Liver (tissue), 9 donors: ENCODE data around the gene EME1. TPM values are rescaled to one million over a fixed set of nuclear protein-coding genes. Genes with fewer than 3 reads are reported as not detected.

Experiments
- DNase-seq: peaks from one replicate; pipeline ENCODE4 v3.0.0-alpha.2; 2017; ENCODE audit warnings: low spot score
- H3K27ac ChIP-seq, 2 donors: one replicate each; pipeline ENCODE4 v1.7.0; 2013; ENCODE audit warnings: inconsistent platforms in 2 of 2, low read length in 2 of 2, control low read depth in 1 of 2, low read depth in 1 of 2, mild to moderate bottlenecking in 1 of 2
- H3K27me3 ChIP-seq, 4 donors: one replicate each; pipeline versions ENCODE4 v1.6.1 to v1.7.0; 2013; ENCODE audit warnings: low read length in 3 of 4, inconsistent platforms in 1 of 4, mild to moderate bottlenecking in 1 of 4, moderate library complexity in 1 of 4; ENCODE audit not compliant: control insufficient read depth in 4 of 4, insufficient read depth in 4 of 4
- H3K36me3 ChIP-seq, 4 donors: one replicate each; pipeline versions ENCODE4 v1.6.1 to v1.7.0; 2013; ENCODE audit warnings: low read length in 3 of 4, mild to moderate bottlenecking in 3 of 4, low read depth in 1 of 4, moderate library complexity in 1 of 4; ENCODE audit not compliant: control insufficient read depth in 4 of 4, insufficient read depth in 3 of 4
- H3K4me1 ChIP-seq, 4 donors: one replicate each; pipeline versions ENCODE4 v1.6.1 to v1.7.0; 2013; ENCODE audit warnings: low read length in 3 of 4, mild to moderate bottlenecking in 3 of 4, moderate library complexity in 1 of 4; ENCODE audit not compliant: control insufficient read depth in 4 of 4, insufficient read depth in 4 of 4
- H3K4me3 ChIP-seq, 3 donors: one replicate each; pipeline versions ENCODE4 v1.6.1 to v1.7.0; 2013; ENCODE audit warnings: low read length in 3 of 3, control low read depth in 1 of 3, low read depth in 1 of 3, mild to moderate bottlenecking in 1 of 3
- H3K9ac ChIP-seq, 2 donors: one replicate each; pipeline ENCODE4 v1.7.0; 2013; ENCODE audit warnings: low read length in 2 of 2, mild to moderate bottlenecking in 2 of 2, moderate library complexity in 2 of 2, control low read depth in 1 of 2, low read depth in 1 of 2
- H3K9me3 ChIP-seq, 4 donors: one replicate each; pipeline versions ENCODE4 v1.6.1 to v1.7.0; 2013; ENCODE audit warnings: low read length in 3 of 4; ENCODE audit not compliant: control insufficient read depth in 4 of 4
- EGR1 ChIP-seq, 2 donors: IDR thresholded peaks; 2 replicates each; pipeline ENCODE4 v1.6.1; 2016 to 2018; ENCODE audit warnings: antibody characterized with exemption in 2 of 2, low read depth in 2 of 2
- FOXA1 ChIP-seq: IDR thresholded peaks from 2 replicates; pipeline ENCODE4 v1.6.1; 2016; ENCODE audit warnings: antibody characterized with exemption
- FOXA2 ChIP-seq: IDR thresholded peaks from 2 replicates; pipeline ENCODE4 v1.6.1; 2016; ENCODE audit warnings: antibody characterized with exemption
- GABPA ChIP-seq, 2 donors: IDR thresholded peaks in 1 of 2; conservative IDR thresholded peaks in 1 of 2; 2 replicates each; pipeline ENCODE4 v1.6.1; 2016; ENCODE audit warnings: antibody characterized with exemption in 2 of 2, mild to moderate bottlenecking in 1 of 2, moderate library complexity in 1 of 2
- HNF4A ChIP-seq, 2 donors: conservative IDR thresholded peaks; 2 replicates each; pipeline ENCODE4 v1.6.1; 2016; ENCODE audit warnings: antibody characterized with exemption in 2 of 2, mild to moderate bottlenecking in 2 of 2
- HNF4G ChIP-seq: IDR thresholded peaks from 2 replicates; pipeline ENCODE4 v1.6.1; 2016; ENCODE audit warnings: antibody characterized with exemption
- JUND ChIP-seq, 2 donors: IDR thresholded peaks; 2 replicates each; pipeline ENCODE4 v1.6.1; 2016; ENCODE audit warnings: antibody characterized with exemption in 2 of 2
- NR2F2 ChIP-seq: IDR thresholded peaks from 2 replicates; pipeline ENCODE4 v1.6.1; 2016; ENCODE audit warnings: antibody characterized with exemption
- RAD21 ChIP-seq, 2 donors: IDR thresholded peaks; 2 replicates each; pipeline ENCODE4 v1.6.1; 2016; ENCODE audit warnings: antibody characterized with exemption in 2 of 2, mild to moderate bottlenecking in 2 of 2
- RXRA ChIP-seq, 2 donors: IDR thresholded peaks; 2 replicates each; pipeline ENCODE4 v1.6.1; 2017 to 2018; ENCODE audit warnings: antibody characterized with exemption in 2 of 2, mild to moderate bottlenecking in 1 of 2
- SP1 ChIP-seq: IDR thresholded peaks from 2 replicates; pipeline ENCODE4 v1.6.1; 2018; ENCODE audit warnings: antibody characterized with exemption, mild to moderate bottlenecking
- TAF1 ChIP-seq: conservative IDR thresholded peaks from 2 replicates; pipeline ENCODE4 v1.6.1; 2016; ENCODE audit warnings: antibody characterized with exemption, mild to moderate bottlenecking
- YY1 ChIP-seq: IDR thresholded peaks from 2 replicates; pipeline ENCODE4 v1.6.1; 2016; ENCODE audit warnings: antibody characterized with exemption, mild to moderate bottlenecking
- WGBS: extraction: QIAGEN DNeasy Blood & Tissue Kit; methylation state at CpG from one replicate; pipeline ENCODE4 v1.1.7; 2013; 5-methylcytosine and 5-hydroxymethylcytosine counted together
- polyA plus RNA-seq, 2 donors: library from polyadenylated mRNA; stranded (reverse) in 1 of 2; unstranded in 1 of 2; fragments of 200-250 nt in 1 of 2; fragments of >200 nt in 1 of 2; fragmentation: Nextera tagmentation in 1 of 2; extraction: Ambion mirVana in 1 of 2; gene quantifications; one replicate each; pipeline versions ENCODE4 v1.2.1 to v1.2.3, GENCODE V29; 2013 to 2015
- total RNA-seq, 2 donors: library from RNA; depleted of rRNA; stranded (reverse); fragments of >200 nt; gene quantifications; one replicate each; pipeline ENCODE4 v1.2.3, GENCODE V29; 2014
- TF ChIP-seq, protein P1 (sequence below): IDR thresholded peaks from 2 replicates; pipeline ENCODE4 v1.6.1; 2016; ENCODE audit warnings: antibody characterized with exemption
- TF ChIP-seq, protein P2 (sequence below): IDR thresholded peaks from 2 replicates; pipeline ENCODE4 v1.6.1; 2016; ENCODE audit warnings: antibody characterized with exemption
- TF ChIP-seq, protein P3 (sequence below): fragments of 150-350 bp; IDR thresholded peaks from 2 replicates; pipeline ENCODE4 v1.5.1; 2017; ENCODE audit warnings: improper control_type of control experiment, low read depth, low read length; ENCODE audit not compliant: missing input control
- TF ChIP-seq, protein P4 (sequence below): IDR thresholded peaks from 2 replicates; pipeline ENCODE4 v1.6.1; 2016; ENCODE audit warnings: antibody characterized with exemption, mild to moderate bottlenecking
- TF ChIP-seq, protein P5 (sequence below): IDR thresholded peaks from 2 replicates; pipeline ENCODE4 v1.6.1; 2016; ENCODE audit warnings: antibody characterized with exemption
- donor health status: healthy.
- donor health status: healthy.
- donor health status: healthy.
- donor health status: healthy.
- donor health status: healthy.

The EME1 gene
- total and polyA plus RNA-seq, 4 donors, result 0.08 to 3.4 (median 0.35) TPM

DNA sequence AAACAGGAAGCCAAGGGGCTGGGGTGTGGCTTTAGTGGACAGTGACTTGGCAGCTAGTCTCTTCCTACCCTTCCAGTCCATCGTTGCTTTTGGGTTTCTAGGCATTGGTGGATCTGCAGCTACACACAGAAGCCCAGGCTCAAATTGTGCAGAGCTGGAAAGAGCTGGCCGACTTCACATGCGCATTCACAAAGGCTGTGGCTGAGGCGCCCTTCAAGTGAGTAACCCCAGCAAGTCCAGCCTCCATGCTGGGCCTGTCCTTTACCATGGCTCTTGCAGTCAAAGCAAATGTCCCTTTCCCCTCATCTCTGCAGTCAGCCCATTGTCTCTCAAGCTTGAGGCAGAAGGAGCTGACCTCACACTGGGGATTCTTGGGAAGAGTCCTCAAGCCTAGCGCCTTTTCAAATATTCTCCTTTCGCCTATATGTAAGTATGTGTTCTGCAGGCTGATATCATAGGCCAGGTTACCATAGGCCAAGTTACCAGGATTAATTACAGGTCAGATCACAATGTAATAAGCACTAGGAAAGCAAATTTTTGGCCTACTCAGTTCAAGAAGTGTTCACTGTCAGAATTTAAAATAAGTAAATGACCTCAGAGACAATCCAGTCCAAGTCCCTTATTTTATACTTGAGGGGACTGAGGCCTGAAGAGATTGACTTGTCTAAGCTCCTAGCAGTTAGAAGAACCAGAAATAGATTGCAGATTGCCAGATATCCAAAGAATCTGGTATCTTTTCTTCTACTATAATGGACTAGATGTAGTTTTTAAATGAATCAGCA, 6.5 kb downstream of the EME1 start:
- H3K36me3 ChIP-seq, result peaks cover 10 to 39% (median 30%) of the 10 kb centered on the region in 4 donors
- no peak for DNase-seq
- 93% methylated on average over 6 of the region's 6 CpGs for WGBS

More for the DNA sequence above, 6.5 kb downstream of the EME1 start:
- Histone ChIP-seq H3K27ac (no peak overlapping the region), H3K4me3 (no peak overlapping the region), H3K4me1 (no peaks in the 10 kb centered on the region), H3K9me3 (no peaks in the 10 kb centered on the region), H3K9ac (no peak overlapping the region), H3K27me3 (no peaks in the 10 kb centered on the region)
- no peak for TF ChIP-seq SP1
- TF ChIP-seq RXRA (IDR thresholded peaks at IDR 0.05), result no peak
- TF ChIP-seq, protein P1, sequence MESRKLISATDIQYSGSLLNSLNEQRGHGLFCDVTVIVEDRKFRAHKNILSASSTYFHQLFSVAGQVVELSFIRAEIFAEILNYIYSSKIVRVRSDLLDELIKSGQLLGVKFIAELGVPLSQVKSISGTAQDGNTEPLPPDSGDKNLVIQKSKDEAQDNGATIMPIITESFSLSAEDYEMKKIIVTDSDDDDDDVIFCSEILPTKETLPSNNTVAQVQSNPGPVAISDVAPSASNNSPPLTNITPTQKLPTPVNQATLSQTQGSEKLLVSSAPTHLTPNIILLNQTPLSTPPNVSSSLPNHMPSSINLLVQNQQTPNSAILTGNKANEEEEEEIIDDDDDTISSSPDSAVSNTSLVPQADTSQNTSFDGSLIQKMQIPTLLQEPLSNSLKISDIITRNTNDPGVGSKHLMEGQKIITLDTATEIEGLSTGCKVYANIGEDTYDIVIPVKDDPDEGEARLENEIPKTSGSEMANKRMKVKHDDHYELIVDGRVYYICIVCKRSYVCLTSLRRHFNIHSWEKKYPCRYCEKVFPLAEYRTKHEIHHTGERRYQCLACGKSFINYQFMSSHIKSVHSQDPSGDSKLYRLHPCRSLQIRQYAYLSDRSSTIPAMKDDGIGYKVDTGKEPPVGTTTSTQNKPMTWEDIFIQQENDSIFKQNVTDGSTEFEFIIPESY, result no peak
- TF ChIP-seq RAD21 (IDR thresholded peaks at IDR 0.05), result no peak
- TF ChIP-seq EGR1 (IDR thresholded peaks at IDR 0.05; ENCODE audit: low read depth in 2 of 2), result no peak
- TF ChIP-seq, protein P2, sequence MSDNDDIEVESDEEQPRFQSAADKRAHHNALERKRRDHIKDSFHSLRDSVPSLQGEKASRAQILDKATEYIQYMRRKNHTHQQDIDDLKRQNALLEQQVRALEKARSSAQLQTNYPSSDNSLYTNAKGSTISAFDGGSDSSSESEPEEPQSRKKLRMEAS, result no peak
- TF ChIP-seq FOXA1, result no peak
- TF ChIP-seq TAF1, result no peak
- TF ChIP-seq, protein P3, sequence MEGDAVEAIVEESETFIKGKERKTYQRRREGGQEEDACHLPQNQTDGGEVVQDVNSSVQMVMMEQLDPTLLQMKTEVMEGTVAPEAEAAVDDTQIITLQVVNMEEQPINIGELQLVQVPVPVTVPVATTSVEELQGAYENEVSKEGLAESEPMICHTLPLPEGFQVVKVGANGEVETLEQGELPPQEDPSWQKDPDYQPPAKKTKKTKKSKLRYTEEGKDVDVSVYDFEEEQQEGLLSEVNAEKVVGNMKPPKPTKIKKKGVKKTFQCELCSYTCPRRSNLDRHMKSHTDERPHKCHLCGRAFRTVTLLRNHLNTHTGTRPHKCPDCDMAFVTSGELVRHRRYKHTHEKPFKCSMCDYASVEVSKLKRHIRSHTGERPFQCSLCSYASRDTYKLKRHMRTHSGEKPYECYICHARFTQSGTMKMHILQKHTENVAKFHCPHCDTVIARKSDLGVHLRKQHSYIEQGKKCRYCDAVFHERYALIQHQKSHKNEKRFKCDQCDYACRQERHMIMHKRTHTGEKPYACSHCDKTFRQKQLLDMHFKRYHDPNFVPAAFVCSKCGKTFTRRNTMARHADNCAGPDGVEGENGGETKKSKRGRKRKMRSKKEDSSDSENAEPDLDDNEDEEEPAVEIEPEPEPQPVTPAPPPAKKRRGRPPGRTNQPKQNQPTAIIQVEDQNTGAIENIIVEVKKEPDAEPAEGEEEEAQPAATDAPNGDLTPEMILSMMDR, result no peak
- TF ChIP-seq, protein P4, sequence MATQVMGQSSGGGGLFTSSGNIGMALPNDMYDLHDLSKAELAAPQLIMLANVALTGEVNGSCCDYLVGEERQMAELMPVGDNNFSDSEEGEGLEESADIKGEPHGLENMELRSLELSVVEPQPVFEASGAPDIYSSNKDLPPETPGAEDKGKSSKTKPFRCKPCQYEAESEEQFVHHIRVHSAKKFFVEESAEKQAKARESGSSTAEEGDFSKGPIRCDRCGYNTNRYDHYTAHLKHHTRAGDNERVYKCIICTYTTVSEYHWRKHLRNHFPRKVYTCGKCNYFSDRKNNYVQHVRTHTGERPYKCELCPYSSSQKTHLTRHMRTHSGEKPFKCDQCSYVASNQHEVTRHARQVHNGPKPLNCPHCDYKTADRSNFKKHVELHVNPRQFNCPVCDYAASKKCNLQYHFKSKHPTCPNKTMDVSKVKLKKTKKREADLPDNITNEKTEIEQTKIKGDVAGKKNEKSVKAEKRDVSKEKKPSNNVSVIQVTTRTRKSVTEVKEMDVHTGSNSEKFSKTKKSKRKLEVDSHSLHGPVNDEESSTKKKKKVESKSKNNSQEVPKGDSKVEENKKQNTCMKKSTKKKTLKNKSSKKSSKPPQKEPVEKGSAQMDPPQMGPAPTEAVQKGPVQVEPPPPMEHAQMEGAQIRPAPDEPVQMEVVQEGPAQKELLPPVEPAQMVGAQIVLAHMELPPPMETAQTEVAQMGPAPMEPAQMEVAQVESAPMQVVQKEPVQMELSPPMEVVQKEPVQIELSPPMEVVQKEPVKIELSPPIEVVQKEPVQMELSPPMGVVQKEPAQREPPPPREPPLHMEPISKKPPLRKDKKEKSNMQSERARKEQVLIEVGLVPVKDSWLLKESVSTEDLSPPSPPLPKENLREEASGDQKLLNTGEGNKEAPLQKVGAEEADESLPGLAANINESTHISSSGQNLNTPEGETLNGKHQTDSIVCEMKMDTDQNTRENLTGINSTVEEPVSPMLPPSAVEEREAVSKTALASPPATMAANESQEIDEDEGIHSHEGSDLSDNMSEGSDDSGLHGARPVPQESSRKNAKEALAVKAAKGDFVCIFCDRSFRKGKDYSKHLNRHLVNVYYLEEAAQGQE, result no peak
- TF ChIP-seq HNF4G, result no peak
- TF ChIP-seq NR2F2, result no peak
- TF ChIP-seq, protein P5, sequence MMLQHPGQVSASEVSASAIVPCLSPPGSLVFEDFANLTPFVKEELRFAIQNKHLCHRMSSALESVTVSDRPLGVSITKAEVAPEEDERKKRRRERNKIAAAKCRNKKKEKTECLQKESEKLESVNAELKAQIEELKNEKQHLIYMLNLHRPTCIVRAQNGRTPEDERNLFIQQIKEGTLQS, result no peak
- TF ChIP-seq JUND (IDR thresholded peaks at IDR 0.05), result no peak
- no peak for TF ChIP-seq YY1
- no peak for TF ChIP-seq FOXA2
- TF ChIP-seq HNF4A (conservative IDR thresholded peaks at IDR 0.05), result no peak
- TF ChIP-seq GABPA (IDR thresholded peaks at IDR 0.05 in 1 of 2, conservative IDR thresholded peaks at IDR 0.05 in 1 of 2), result no peak
